HepG2 (cell line): ENCODE data around the gene PIK3C2B. TPM values are rescaled to one million over a fixed set of nuclear protein-coding genes. Genes with fewer than 3 reads are reported as not detected.

ENCODE experiments used
- ASH2L ChIP-seq: fragments of 300-600, 200-600 bp; sonication (generic); IDR thresholded peaks from 2 replicates; pipeline ENCODE4 v1.7.0; 2017; ENCODE audit warnings: low read depth, mild to moderate bottlenecking, moderate library complexity, mixed read lengths, low read length; ENCODE audit not compliant: insufficient read length
- FOXO1 ChIP-seq: sonication (generic); formaldehyde crosslinking; IDR thresholded peaks from 2 replicates; pipeline ENCODE4 v1.4.0; 2020; ENCODE audit warnings: missing genetic modification reagents
- IKZF1 ChIP-seq: fragments of 450-650 bp; IDR thresholded peaks from 2 replicates; pipeline ENCODE4 v1.7.1; 2016
- MBD4 ChIP-seq: IDR thresholded peaks from 2 replicates; pipeline ENCODE4 v1.6.1; 2012; ENCODE audit warnings: low read length, inconsistent platforms, borderline replicate concordance
- MEF2D ChIP-seq: sonication (generic); formaldehyde crosslinking; IDR thresholded peaks from 2 replicates; pipeline ENCODE4 v1.5.1; 2020; ENCODE audit warnings: mild to moderate bottlenecking, missing genetic modification reagents
- NCOR1 ChIP-seq: fragments of 200-600 bp; sonication (generic); IDR thresholded peaks from 2 replicates; pipeline ENCODE4 v1.7.0; 2017; ENCODE audit warnings: antibody characterized with exemption, low read length, borderline replicate concordance
- NR2F1 ChIP-seq, 2 experiments: fragments of 450-650 bp in 1 of 2; formaldehyde crosslinking in 1 of 2; IDR thresholded peaks; 2 replicates each; pipeline versions ENCODE4 v1.5.0 to v1.6.1; 2016 to 2020; ENCODE audit warnings: mild to moderate bottlenecking in 1 of 2, missing compliant biosample characterization in 1 of 2, missing genetic modification reagents in 1 of 2, moderate library complexity in 1 of 2
- PHF20 ChIP-seq: sonication (generic); formaldehyde crosslinking; IDR thresholded peaks from 2 replicates; pipeline ENCODE4 v1.5.0; 2020; ENCODE audit warnings: mild to moderate bottlenecking, missing genetic modification reagents
- POLR2AphosphoS2 ChIP-seq: IDR thresholded peaks from 2 replicates; pipeline ENCODE4 v1.6.1; 2011; ENCODE audit warnings: low read depth, low read length, improper control_type of control experiment
- PRPF4 ChIP-seq: fragments of 200-400 bp; formaldehyde crosslinking; IDR thresholded peaks from 2 replicates; pipeline ENCODE4 v1.6.1; 2016; ENCODE audit warnings: low read length, low read depth; ENCODE audit not compliant: poor library complexity, severe bottlenecking
- RBM22 ChIP-seq: fragments of 200-400 bp; formaldehyde crosslinking; optimal IDR thresholded peaks from 2 replicates; pipeline ENCODE3; 2017; ENCODE audit warnings: mild to moderate bottlenecking, low read length, moderate library complexity
- ZNF343 ChIP-seq: sonication (generic); formaldehyde crosslinking; IDR thresholded peaks from 2 replicates; pipeline ENCODE4 v1.4.0; 2020; ENCODE audit warnings: mild to moderate bottlenecking, missing genetic modification reagents
- ZNF644 ChIP-seq: IDR thresholded peaks from 2 replicates; pipeline ENCODE4 v1.6.1; 2016; ENCODE audit warnings: low read depth
- ZNF816 ChIP-seq: sonication (generic); formaldehyde crosslinking; IDR thresholded peaks from 2 replicates; pipeline ENCODE4 v1.8.0; 2022; ENCODE audit warnings: missing genetic modification reagents, mild to moderate bottlenecking, borderline replicate concordance
- polyA plus RNA-seq, 8 experiments: library from polyadenylated mRNA; depleted of rRNA in 3 of 8; stranded (reverse) in 7 of 8; unstranded in 1 of 8; fragments of >200 nt; fragmentation: Illumina TruSeq in 4 of 8; extraction: Trizol in 4 of 8; gene quantifications; 2 replicates each; pipeline versions ENCODE4 v1.2.1 to v1.2.3, GENCODE V29; 2011 to 2016; ENCODE audit warnings: low read depth in 4 of 8, missing spikeins in 1 of 8, mixed read lengths in 1 of 8; ENCODE audit not compliant: insufficient read depth in 1 of 8
- total RNA-seq, 5 experiments: library from RNA; depleted of rRNA; stranded (reverse); fragments of >200 nt; fragmentation: Illumina TruSeq; extraction: Trizol; gene quantifications; 2 replicates each; pipeline ENCODE4 v1.2.3, GENCODE V29; 2016; ENCODE audit warnings: low read depth in 1 of 5
- TF ChIP-seq, protein P1 (sequence below): sonication (generic); formaldehyde crosslinking; IDR thresholded peaks from 2 replicates; pipeline ENCODE4 v1.4.0; 2020; ENCODE audit warnings: missing genetic modification reagents, mild to moderate bottlenecking, borderline replicate concordance
- TF ChIP-seq, protein P2 (sequence below): sonication (generic); formaldehyde crosslinking; IDR thresholded peaks from 2 replicates; pipeline ENCODE4 v1.4.0; 2020; ENCODE audit warnings: missing genetic modification reagents
- TF ChIP-seq, protein P3 (sequence below): IDR thresholded peaks from 2 replicates; pipeline ENCODE4 v1.6.1; 2016; ENCODE audit warnings: low read depth, borderline replicate concordance
- TF ChIP-seq, protein P4 (sequence below): IDR thresholded peaks from 2 replicates; pipeline ENCODE4 v1.6.1; 2016
- TF ChIP-seq, protein P5 (sequence below): IDR thresholded peaks from 2 replicates; pipeline ENCODE4 v1.6.1; 2016; ENCODE audit warnings: missing compliant biosample characterization, missing genetic modification reagents, borderline replicate concordance

The PIK3C2B gene
- total and polyA plus RNA-seq, 2 of the 13 experiments (the other 11 are each of a cell fraction or from before 2014, with no cell fraction given), result 3.4 to 4.5 TPM

DNA sequence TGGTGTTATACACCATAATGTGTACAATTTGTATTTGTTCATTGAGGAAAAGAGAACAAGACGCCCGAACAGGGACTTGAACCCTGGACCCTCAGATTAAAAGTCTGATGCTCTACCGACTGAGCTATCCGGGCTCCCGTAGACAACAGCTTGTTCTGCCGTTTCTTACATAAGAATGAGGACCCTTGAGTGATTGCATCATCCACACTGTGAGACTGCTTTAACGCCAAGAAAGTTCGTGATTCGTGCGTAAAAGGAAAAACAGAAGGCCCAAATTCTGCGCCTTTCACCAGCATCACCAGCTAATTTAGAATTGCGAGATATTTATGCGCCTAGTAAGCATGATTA is 12.3 kb upstream of the PIK3C2B start (continued):
- TF ChIP-seq, protein P1, sequence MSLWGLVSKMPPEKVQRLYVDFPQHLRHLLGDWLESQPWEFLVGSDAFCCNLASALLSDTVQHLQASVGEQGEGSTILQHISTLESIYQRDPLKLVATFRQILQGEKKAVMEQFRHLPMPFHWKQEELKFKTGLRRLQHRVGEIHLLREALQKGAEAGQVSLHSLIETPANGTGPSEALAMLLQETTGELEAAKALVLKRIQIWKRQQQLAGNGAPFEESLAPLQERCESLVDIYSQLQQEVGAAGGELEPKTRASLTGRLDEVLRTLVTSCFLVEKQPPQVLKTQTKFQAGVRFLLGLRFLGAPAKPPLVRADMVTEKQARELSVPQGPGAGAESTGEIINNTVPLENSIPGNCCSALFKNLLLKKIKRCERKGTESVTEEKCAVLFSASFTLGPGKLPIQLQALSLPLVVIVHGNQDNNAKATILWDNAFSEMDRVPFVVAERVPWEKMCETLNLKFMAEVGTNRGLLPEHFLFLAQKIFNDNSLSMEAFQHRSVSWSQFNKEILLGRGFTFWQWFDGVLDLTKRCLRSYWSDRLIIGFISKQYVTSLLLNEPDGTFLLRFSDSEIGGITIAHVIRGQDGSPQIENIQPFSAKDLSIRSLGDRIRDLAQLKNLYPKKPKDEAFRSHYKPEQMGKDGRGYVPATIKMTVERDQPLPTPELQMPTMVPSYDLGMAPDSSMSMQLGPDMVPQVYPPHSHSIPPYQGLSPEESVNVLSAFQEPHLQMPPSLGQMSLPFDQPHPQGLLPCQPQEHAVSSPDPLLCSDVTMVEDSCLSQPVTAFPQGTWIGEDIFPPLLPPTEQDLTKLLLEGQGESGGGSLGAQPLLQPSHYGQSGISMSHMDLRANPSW (CRISPR knock-in tag), result no peak
- TF ChIP-seq ZNF644 (CRISPR knock-in tag) (0 out of 2 replicates have a peak, but pooled peaks have one; percentile 16), ZNF343 (CRISPR knock-in tag) (no peak), MBD4 (0 out of 2 replicates have a peak, but pooled peaks have one; percentile 40), NCOR1 (peak; percentile 93; the same call in 1 of the 2 replicates), FOXO1 (CRISPR knock-in tag) (peak; percentile 61; the same call in 1 of the 2 replicates), MEF2D (no peak; the same call in 1 of the 2 replicates), POLR2AphosphoS2 (no peak), ZNF816 (CRISPR knock-in tag) (peak; percentile 79; the same call in 1 of the 2 replicates), NR2F1 (CRISPR knock-in tag; IDR thresholded peaks at IDR 0.05) (no peak; a peak in 1 of 4 replicates), PHF20 (CRISPR knock-in tag) (no peak), ASH2L (peak; percentile 7), IKZF1 (no peak), RBM22 (no peak), PRPF4 (peak; percentile 34)
- TF ChIP-seq, protein P2, sequence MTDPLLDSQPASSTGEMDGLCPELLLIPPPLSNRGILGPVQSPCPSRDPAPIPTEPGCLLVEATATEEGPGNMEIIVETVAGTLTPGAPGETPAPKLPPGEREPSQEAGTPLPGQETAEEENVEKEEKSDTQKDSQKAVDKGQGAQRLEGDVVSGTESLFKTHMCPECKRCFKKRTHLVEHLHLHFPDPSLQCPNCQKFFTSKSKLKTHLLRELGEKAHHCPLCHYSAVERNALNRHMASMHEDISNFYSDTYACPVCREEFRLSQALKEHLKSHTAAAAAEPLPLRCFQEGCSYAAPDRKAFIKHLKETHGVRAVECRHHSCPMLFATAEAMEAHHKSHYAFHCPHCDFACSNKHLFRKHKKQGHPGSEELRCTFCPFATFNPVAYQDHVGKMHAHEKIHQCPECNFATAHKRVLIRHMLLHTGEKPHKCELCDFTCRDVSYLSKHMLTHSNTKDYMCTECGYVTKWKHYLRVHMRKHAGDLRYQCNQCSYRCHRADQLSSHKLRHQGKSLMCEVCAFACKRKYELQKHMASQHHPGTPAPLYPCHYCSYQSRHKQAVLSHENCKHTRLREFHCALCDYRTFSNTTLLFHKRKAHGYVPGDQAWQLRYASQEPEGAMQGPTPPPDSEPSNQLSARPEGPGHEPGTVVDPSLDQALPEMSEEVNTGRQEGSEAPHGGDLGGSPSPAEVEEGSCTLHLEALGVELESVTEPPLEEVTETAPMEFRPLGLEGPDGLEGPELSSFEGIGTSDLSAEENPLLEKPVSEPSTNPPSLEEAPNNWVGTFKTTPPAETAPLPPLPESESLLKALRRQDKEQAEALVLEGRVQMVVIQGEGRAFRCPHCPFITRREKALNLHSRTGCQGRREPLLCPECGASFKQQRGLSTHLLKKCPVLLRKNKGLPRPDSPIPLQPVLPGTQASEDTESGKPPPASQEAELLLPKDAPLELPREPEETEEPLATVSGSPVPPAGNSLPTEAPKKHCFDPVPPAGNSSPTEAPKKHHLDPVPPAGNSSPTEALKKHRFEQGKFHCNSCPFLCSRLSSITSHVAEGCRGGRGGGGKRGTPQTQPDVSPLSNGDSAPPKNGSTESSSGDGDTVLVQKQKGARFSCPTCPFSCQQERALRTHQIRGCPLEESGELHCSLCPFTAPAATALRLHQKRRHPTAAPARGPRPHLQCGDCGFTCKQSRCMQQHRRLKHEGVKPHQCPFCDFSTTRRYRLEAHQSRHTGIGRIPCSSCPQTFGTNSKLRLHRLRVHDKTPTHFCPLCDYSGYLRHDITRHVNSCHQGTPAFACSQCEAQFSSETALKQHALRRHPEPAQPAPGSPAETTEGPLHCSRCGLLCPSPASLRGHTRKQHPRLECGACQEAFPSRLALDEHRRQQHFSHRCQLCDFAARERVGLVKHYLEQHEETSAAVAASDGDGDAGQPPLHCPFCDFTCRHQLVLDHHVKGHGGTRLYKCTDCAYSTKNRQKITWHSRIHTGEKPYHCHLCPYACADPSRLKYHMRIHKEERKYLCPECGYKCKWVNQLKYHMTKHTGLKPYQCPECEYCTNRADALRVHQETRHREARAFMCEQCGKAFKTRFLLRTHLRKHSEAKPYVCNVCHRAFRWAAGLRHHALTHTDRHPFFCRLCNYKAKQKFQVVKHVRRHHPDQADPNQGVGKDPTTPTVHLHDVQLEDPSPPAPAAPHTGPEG (CRISPR knock-in tag), result no peak
- TF ChIP-seq, protein P3, sequence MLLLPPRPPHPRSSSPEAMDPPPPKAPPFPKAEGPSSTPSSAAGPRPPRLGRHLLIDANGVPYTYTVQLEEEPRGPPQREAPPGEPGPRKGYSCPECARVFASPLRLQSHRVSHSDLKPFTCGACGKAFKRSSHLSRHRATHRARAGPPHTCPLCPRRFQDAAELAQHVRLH (CRISPR knock-in tag), result peak; percentile 22; the same call in 1 of the 2 replicates
- TF ChIP-seq, protein P4, sequence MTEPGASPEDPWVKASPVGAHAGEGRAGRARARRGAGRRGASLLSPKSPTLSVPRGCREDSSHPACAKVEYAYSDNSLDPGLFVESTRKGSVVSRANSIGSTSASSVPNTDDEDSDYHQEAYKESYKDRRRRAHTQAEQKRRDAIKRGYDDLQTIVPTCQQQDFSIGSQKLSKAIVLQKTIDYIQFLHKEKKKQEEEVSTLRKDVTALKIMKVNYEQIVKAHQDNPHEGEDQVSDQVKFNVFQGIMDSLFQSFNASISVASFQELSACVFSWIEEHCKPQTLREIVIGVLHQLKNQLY (CRISPR knock-in tag), result peak; percentile 59; the same call in 1 of the 2 replicates
- TF ChIP-seq, protein P5, sequence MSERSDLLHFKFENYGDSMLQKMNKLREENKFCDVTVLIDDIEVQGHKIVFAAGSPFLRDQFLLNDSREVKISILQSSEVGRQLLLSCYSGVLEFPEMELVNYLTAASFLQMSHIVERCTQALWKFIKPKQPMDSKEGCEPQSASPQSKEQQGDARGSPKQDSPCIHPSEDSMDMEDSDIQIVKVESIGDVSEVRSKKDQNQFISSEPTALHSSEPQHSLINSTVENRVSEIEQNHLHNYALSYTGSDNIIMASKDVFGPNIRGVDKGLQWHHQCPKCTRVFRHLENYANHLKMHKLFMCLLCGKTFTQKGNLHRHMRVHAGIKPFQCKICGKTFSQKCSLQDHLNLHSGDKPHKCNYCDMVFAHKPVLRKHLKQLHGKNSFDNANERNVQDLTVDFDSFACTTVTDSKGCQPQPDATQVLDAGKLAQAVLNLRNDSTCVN (CRISPR knock-in tag), result 0 out of 2 replicates have a peak, but pooled peaks have one; percentile 55
